Adrenal gland (tissue), 12 donors: ENCODE data around the gene HEATR5A. TPM values are rescaled to one million over a fixed set of nuclear protein-coding genes. Genes with fewer than 3 reads are reported as not detected.
"Not testable (repeated sequence)": the region's sequence is repeated elsewhere in the genome, so short reads cannot be mapped to it uniquely, and the experiment has no call there.

Experiments
- DNase-seq, 7 donors: peaks; one replicate each; pipeline ENCODE4 v3.0.0-alpha.2; 2019 to 2020
- H3K27ac ChIP-seq, 5 donors: fragments of 200-600 bp; sonication (generic) in 4 of 5; 1 replicate in 3 of 5; 2 replicates in 2 of 5; pipeline versions ENCODE4 v1.5.1 to v1.8.0; 2016 to 2020; ENCODE audit warnings: mild to moderate bottlenecking in 1 of 5
- H3K27me3 ChIP-seq: fragments of 200-600 bp; 2 replicates; pipeline ENCODE4 v1.8.0; 2021
- H3K36me3 ChIP-seq, 2 donors: fragments of 200-600 bp; replicated peaks in 1 of 2; 1 replicate in 1 of 2; 2 replicates in 1 of 2; pipeline versions ENCODE4 v1.5.1 to v1.8.0; 2018 to 2022
- H3K4me1 ChIP-seq, 2 donors: fragments of 200-600 bp; replicated peaks in 1 of 2; 1 replicate in 1 of 2; 2 replicates in 1 of 2; pipeline versions ENCODE4 v1.5.1 to v1.8.0; 2018 to 2021
- H3K4me3 ChIP-seq, 4 donors: fragments of 200-600 bp; sonication (generic) in 3 of 4; one replicate each; pipeline ENCODE4 v1.5.1; 2016 to 2018
- H3K9me3 ChIP-seq, 3 donors: fragments of 200-600 bp; sonication (generic) in 1 of 3; replicated peaks in 1 of 3; 1 replicate in 2 of 3; 2 replicates in 1 of 3; pipeline versions ENCODE4 v1.5.1 to v1.8.0; 2016 to 2021
- CTCF ChIP-seq, 6 experiments: fragments of 450-650 bp in 4 of 6; fragments of 200-600 bp in 2 of 6; sonication (generic) in 1 of 6; IDR thresholded peaks; 1 replicate in 5 of 6; 2 replicates in 1 of 6; pipeline versions ENCODE4 v1.5.1 to v1.8.0; 2016 to 2021; ENCODE audit warnings: antibody characterized with exemption in 6 of 6, mild to moderate bottlenecking in 2 of 6, moderate library complexity in 1 of 6
- POLR2A ChIP-seq, 2 donors: fragments of 450-650 bp; IDR thresholded peaks; one replicate each; pipeline ENCODE4 v1.6.1; 2017; ENCODE audit warnings: antibody characterized with exemption in 2 of 2, mild to moderate bottlenecking in 2 of 2, moderate library complexity in 1 of 2
- WGBS, 4 donors: extraction: QIAGEN DNeasy Blood & Tissue Kit in 2 of 4; methylation state at CpG; one replicate each; pipeline versions ENCODE4 v1.1.5 to v1.1.7; 2013 to 2017; 5-methylcytosine and 5-hydroxymethylcytosine counted together
- intact Hi-C, 2 donors: fragments of 100-400 bp; cut with DNase I; formaldehyde crosslinking; loops; one replicate each; pipeline versions ENCODE4 v1.14.1 to v1.15.0; 2022 to 2023
- polyA plus RNA-seq, 3 donors: library from polyadenylated mRNA; stranded (reverse); fragments of 200-250 nt in 2 of 3; fragments of 350-450 nt in 1 of 3; fragmentation: Illumina TruSeq in 1 of 3; extraction: RNeasy Lipid Tissue Mini Kit (QIAGEN cat#74804) in 1 of 3; gene quantifications; one replicate each; pipeline ENCODE4 v1.2.3, GENCODE V29; 2013 to 2014
- total RNA-seq, 9 donors: library from RNA; depleted of rRNA in 4 of 9; stranded (reverse); fragments of >200 nt in 4 of 9; fragments of 120-200 nt in 1 of 9; fragmentation: NEBNext Ultra II Directional in 1 of 9; extraction: Animal tissue kit (Norgen Biotek cat#: 25700) in 1 of 9; gene quantifications; one replicate each; pipeline versions ENCODE4 v1.1.0 to v1.2.4, GENCODE V29; 2013 to 2023
- donor health status: healthy with polysubstance abuse.
- donor health status: Bipolar disorder and iron deficiency.
- donor health status: DM: yes; HTN: yes; CAD: no.
- donor health status: DM: no; HTN: no; CAD: no.
- donor health status: DM: no; HTN: no; CAD: no.
- donor health status: DM: yes; HTN: yes; CAD: no.

Gene HEATR5A
- total and polyA plus RNA-seq, 12 donors = 20.8 to 60.4 (median 40.1) TPM

- Histone ChIP-seq H3K36me3 (no peaks in the 10 kb centered on the region), H3K27ac (no peak overlapping the region), H3K4me3 (no peak overlapping the region), H3K27me3 (no peaks in the 10 kb centered on the region), H3K4me1 (no peaks in the 10 kb centered on the region), H3K9me3 (no peaks in the 10 kb centered on the region)
- TF ChIP-seq CTCF (IDR thresholded peaks at IDR 0.05) (no peak), POLR2A (IDR thresholded peaks at IDR 0.05) (no peak)
- DNase-seq = no peak
- intact Hi-C loops = no loop called here
- WGBS, 4 donors = 94 to 99% (median 97%) methylated on average over 3 of the region's 3 CpGs
Measured at GRCh38 chr14:31258427-31259039, 161.8 kb downstream of the HEATR5A start.

GRCh38 chr14:31257554-31258426 is 162.6 kb downstream of the HEATR5A start:
- H3K4me3 ChIP-seq = not testable (repeated sequence)

GRCh38 chr14:31257244-31257553 is 163.2 kb downstream of the HEATR5A start:
- TF ChIP-seq CTCF (IDR thresholded peaks at IDR 0.05) = no peak
- TF ChIP-seq POLR2A (IDR thresholded peaks at IDR 0.05) = no peak
- no peak for DNase-seq
- WGBS, 4 donors = 71 to 100% (median 80%) methylated on average over 1 of the region's 1 CpG
- Histone ChIP-seq H3K9me3 (no peaks in the 10 kb centered on the region), H3K4me1 (no peaks in the 10 kb centered on the region), H3K36me3 (no peaks in the 10 kb centered on the region), H3K4me3 (no peak overlapping the region), H3K27me3 (no peaks in the 10 kb centered on the region), H3K27ac (no peak overlapping the region)
- intact Hi-C loops = no loop called here

More at GRCh38 chr14:31257554-31258426, 162.6 kb downstream of the HEATR5A start:
- H3K9me3 ChIP-seq, intact Hi-C loops, H3K27me3 ChIP-seq, H3K36me3 ChIP-seq, DNase-seq, H3K4me1 ChIP-seq, H3K27ac ChIP-seq: not testable (repeated sequence)
- 87 to 91% (median 89%) methylated on average over 16 to 17 of the region's 17 CpGs for WGBS, 4 donors

- H3K4me3 ChIP-seq = no peak overlapping the region
- H3K27me3 ChIP-seq = no peaks in the 10 kb centered on the region
- no peaks in the 10 kb centered on the region for H3K36me3 ChIP-seq
- H3K4me1 ChIP-seq = no peaks in the 10 kb centered on the region
- H3K9me3 ChIP-seq = no peaks in the 10 kb centered on the region
- intact Hi-C loops = no loop called here
- 82 to 89% (median 88%) methylated on average over 5 of the region's 5 CpGs for WGBS, 4 donors
- DNase-seq = no peak
- H3K27ac ChIP-seq = no peak overlapping the region
- no peak for TF ChIP-seq CTCF (IDR thresholded peaks at IDR 0.05)
- no peak for TF ChIP-seq POLR2A (IDR thresholded peaks at IDR 0.05)
Measured at GRCh38 chr14:31256534-31257243, 163.7 kb downstream of the HEATR5A start.

GRCh38 chr14:31255918-31256317 is 164.4 kb downstream of the HEATR5A start:
- DNase-seq, H3K4me1 ChIP-seq, H3K4me3 ChIP-seq, H3K9me3 ChIP-seq, intact Hi-C loops, H3K27me3 ChIP-seq, H3K36me3 ChIP-seq, H3K27ac ChIP-seq: not testable (repeated sequence)
- WGBS, 4 donors = 87 to 94% (median 88%) methylated on average over 4 of the region's 4 CpGs
